NOMO-1 treated with DMSO at 0.1 percent for 48 hours (cell line): Measurements from ENCODE around the gene COL11A2.
"Not testable (repeated sequence)": the region's sequence is repeated elsewhere in the genome, so short reads cannot be mapped to it uniquely, and the experiment has no call there.

Experiments
- DNase-seq: peaks from one replicate; lab custom pipeline; 2025; ENCODE audit not compliant: unreplicated experiment; lab: John Stamatoyannopoulos, UW

COL11A2 gene

DNA sequence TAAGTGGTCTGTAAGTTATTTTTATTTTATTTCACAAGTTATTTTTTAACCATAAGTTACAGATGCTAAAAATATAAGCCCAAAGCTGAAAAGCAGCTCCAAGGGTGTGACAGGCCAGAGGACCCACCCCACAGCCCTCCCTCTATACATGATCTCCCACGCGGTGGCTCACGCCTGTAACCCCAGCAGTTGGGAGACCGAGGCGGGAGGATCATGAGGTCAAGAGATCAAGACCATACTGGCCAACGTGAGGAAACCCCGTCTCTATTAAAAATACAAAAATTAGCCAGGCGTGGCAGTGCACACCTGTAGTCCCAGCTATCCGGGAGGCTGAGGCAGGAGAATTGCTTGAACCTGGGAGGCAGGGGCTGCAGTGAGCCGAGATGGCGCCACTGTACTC is 32.2 kb downstream of the COL11A2 start:
- no peak for DNase-seq

DNA sequence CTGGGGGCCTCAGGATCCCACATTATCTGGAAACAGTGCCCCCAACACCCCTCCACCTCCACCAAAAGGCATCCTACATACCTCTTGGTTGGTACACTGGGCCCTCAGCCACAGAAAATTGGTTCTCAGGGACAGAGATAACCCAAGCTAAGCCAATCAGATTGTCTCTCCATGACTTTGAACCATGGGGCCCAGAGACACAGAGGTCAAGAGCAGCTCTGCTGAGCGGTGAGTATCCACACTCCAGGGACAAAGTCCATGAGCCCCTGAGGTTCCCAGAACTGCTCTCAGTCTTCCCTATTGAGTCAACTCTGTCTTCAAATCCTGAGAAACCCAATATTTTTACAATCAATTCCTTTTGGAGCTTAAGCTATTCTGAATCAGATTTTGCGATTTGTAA is 35.3 kb downstream of the COL11A2 start:
- DNase-seq, result no peak

DNA sequence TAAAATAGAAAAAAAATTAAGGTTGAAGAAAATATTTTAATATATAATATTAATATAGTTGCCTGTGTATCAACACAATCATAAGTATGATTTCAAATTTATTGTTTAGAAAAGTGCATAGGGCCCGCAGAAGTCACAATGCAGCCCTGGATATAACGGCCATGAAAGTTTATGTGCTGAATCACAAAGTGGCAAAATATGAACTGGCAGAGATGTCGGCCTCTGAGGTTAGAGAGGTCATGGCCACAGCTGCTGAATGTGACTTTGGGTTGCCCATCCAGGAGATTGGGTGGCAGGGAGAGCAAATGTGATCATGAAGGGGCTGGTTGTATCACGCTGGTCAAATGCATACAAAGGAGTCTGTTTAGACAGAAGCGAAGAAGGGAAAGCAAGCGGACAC is 35.7 kb downstream of the COL11A2 start:
- no peak for DNase-seq

GRCh38 chr6:33154349-33154748 is 37.9 kb downstream of the COL11A2 start:
- DNase-seq, result no peak

DNA sequence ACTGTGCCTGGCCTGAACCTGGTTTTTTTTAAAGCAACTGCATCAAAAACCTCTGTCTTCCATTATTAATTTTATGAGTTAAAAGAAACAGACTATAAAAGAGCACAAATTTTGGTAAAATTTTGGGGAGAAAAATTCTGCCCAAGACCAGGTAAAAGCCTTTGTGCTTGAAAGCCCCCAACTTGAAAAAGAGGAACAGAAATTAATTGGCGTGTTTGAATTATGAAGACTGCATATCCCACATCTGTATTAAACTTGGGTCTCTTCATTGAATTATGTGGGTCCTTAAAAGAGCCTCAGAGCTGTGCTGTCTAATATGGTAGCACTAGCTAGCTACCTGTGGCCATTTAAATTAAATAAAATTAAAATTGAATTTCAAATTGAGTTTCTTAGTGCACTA is 41.2 kb downstream of the COL11A2 start:
- no peak for DNase-seq

DNA sequence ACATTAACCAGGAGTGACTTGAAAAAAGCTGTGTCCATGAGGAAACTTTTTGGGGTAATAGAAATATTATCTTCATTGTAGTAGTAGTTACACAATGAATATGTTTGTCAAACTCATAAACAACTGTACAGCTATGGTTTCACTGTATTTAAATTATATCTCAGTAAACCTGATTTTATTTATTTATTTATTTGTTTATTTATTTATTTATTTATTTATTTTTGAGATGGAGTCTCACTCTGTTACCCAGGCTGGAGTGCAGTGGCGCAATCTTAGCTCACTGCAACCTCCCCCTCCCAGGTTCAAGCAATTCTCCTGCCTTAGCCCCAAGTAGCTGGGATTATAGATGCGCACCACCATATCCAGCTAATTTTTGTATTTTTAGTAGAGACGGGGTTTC is 41.7 kb downstream of the COL11A2 start:
- not testable (repeated sequence) for DNase-seq

DNA sequence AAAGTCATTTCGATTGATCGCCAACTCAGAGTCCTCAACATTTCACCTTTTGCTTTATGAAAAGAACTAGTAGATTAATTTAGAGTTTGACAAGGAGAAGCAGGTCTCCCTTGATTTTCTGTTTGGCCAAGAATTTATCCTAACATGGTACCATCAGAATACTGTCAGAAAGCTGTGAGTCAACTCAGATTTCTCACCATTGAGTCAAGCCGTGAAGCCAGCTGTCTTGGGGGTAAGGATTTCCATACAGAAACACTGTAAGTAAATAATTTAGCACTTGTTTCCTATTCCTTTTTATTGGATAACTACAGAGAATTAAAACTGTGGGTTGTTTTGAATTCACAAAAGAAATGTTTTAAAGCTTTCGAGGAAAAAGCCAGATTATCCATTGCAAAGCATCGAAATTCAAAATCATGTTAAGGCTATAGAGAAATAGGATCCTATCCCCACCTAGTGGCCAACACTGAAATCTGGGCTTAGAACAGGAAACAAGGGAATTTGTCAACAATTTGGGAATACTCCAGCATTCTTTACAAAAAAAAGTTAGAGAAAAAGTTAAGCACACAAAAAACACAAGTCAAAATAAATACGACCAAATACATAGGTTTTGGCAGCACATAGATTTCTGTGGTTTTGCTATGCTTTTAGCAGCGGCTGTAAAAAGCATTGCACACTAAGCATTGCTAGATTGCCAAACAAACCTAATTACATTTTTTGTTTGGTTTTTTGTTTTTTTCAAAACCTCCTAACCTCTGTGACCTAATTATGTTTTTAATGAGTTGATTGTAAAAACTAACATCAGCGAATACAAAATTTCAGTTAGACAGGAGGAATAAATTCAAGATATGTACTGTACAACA is 44.2 kb downstream of the COL11A2 start:
- peak; percentile 49 for DNase-seq

DNA sequence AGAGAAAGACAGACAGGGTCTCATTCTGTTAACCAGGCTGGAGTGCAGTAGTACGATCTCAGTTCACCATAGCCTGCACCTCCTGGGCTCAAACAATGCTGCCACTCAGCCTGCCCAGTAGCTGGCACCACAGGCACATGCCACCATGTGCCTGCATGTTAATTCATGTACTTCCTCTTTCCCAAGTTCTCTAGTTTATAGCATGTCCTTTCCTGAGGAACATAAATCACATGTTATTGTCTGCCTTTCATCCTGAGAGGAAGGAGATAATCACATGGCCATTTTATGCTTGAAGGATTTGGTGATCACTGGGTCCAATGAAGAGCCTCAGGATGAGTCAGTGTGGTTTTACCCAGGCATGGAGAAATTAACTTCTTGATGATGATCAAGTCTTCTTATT is 47.9 kb downstream of the COL11A2 start:
- peak; percentile 93 for DNase-seq

GRCh38 chr6:33143113-33143770 is 49.0 kb downstream of the COL11A2 start:
- no peak for DNase-seq

- DNase-seq, result no peak
These were observed 49.7 kb downstream of the COL11A2 start for GRCh38 chr6:33142501-33143070.

DNA sequence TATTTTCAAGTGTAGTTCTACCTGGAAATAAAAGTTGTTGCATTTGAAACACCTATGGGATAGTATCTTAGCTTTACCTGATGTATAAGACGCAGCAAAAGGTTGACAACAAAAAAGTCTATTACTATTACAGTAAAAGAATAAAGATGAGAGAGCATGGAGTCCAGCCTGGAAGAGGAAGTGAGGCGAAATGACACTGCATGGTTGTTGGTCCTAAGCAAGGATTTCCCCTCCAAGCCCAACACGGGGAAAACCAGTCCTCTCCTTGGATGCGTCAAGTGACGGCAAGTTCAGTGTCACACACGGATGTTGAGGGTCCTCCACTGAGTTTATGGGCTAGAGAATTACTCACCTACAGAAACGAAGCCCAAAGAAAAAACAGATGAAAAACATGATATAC is 51.7 kb downstream of the COL11A2 start:
- no peak for DNase-seq

DNA sequence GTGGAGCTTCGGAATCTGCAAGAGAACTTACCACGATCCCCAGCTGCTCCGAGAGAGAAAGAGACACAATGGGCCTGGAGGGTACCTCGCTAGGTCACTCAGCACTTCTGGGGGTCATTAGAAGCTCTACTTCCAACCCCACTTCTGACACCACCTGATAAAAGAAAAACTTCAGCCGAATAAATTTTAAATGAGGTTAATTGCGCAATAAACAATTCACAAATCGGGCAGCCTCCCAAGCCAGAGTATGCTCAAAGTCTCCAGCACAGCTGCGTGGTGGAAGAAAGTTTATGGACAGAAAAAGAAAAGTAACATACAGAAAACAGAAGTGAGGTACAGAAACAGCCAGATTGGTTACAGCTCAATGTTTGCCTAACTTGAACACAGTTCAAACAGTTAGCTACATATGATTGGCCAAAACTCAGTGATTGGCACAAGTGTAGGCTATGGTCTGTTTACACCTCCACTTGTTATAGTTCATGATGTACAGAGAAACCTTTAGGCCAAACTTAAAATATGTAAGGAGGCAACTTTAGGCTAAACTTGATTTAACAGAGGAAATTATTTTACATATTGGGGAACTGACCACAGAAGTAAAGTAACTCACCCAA is 52.6 kb downstream of the COL11A2 start:
- peak; percentile 27 for DNase-seq

GRCh38 chr6:33136310-33136900 is 55.9 kb downstream of the COL11A2 start:
- no peak for DNase-seq

DNA sequence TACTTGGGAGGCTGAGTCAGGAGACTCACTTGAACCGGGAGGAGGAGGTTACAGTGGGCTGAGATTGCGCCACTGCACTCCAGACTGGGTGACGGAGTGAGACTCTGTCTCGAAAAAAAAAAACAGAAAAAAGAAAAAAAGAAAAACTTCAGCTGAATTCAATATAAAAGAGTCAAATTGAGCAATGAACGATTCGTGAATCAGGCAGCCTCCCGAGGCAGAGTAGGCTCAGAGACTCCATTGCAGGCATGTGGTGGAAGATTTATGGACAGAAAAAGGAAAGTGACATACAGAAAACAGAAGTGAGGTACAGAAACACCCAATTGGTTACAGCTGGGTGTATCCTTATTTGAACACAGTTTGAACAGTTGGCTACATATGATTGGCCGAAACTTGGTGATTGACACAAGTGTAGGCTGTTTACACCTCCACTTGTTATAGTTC is 60.2 kb downstream of the COL11A2 start:
- peak; percentile 82 for DNase-seq

GRCh38 chr6:33128318-33128717 is 63.9 kb downstream of the COL11A2 start:
- no peak for DNase-seq

DNA sequence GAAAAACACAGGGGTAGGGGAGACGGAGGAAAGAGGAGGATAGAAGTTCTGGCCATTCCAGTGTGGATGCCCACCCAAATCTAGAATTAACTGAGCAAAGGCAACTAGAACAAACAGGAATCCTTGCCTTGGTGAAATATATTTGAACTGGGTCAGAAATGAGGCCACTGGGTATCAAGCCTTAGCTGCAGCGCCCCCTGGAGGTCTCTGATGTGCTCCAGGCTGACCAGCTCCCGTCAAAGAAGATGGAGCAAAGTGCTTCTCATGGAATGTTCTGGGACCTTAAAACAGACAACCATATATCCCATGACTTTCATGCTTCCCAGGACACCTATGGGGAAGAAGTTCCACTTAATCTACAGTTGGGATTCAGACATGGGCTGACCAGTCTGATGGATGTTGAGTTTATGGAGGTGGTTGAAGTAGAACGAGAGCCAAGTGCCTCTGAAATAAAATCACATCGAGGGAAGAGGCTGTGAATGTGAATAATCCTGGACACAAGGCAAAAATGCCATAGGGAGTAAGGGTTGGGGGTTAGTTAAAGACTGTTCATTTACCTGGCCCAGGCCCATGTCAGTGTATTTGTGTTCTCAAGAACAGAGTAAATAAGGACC is 66.1 kb downstream of the COL11A2 start:
- DNase-seq, result peak; percentile 69

DNA sequence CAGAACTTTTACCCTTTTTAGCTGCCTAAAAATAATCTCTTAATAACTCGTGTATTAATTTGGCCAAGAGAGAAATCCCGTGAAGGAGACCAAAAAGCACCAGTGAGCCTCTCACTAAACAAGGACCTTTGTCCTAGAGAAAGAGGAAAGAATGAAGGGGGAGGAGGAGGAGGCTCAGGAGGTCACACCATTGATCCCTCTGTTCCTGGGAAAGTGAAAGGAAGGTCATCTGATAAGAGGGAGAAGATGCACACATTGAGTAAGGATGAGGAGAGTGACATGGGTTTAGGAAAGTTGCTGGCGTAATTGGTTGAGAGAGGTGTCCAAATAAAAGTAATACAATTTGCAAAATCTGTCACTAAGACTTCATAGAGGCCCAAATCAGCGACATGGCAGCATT is 67.3 kb downstream of the COL11A2 start:
- no peak for DNase-seq

GRCh38 chr6:33124525-33124901 is 67.8 kb downstream of the COL11A2 start:
- no peak for DNase-seq

GRCh38 chr6:33123732-33124524 is 68.3 kb downstream of the COL11A2 start:
- DNase-seq, result peak; percentile 66

DNA sequence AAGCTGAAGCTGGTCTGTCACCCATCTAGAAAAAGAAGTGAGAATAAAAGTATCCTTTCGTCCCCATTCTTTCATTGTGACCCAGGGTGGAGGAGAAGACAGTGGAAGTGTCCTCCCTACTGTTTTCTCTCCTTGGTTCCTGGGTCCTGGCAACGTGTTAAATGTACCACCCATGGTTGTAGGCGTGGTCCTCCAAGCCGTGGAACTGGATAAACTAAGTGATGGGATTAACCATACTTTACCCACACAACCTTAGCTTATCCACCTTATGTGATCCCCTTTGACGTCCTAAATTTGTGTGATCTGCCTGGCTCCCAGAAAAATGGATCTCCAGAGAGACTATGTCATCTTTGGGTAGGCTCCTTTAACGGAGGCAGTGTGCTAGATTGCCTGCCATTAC is 69.1 kb downstream of the COL11A2 start:
- no peak for DNase-seq
